Stomach (tissue), 4 donors: ENCODE measurements around the gene DOCK3.

Source experiments
- EP300 ChIP-seq: sonication (generic); formaldehyde crosslinking; IDR thresholded peaks from one replicate; pipeline ENCODE4 v1.6.1; 2017; ENCODE audit warnings: antibody characterized with exemption
- POLR2A ChIP-seq, 4 donors: fragments of 450-650 bp; IDR thresholded peaks; one replicate each; pipeline ENCODE4 v1.6.1; 2016; ENCODE audit warnings: antibody characterized with exemption in 4 of 4, control low read depth in 2 of 4, mild to moderate bottlenecking in 1 of 4, moderate library complexity in 1 of 4
- TF ChIP-seq, protein P1 (sequence below), 7 experiments: fragments of 450-650 bp in 4 of 7; fragments of 200-600 bp in 3 of 7; sonication (generic) in 3 of 7; IDR thresholded peaks; one replicate each; pipeline ENCODE4 v1.5.1; 2016 to 2019; ENCODE audit warnings: antibody characterized with exemption in 7 of 7, control low read depth in 2 of 7, mild to moderate bottlenecking in 1 of 7

DNA sequence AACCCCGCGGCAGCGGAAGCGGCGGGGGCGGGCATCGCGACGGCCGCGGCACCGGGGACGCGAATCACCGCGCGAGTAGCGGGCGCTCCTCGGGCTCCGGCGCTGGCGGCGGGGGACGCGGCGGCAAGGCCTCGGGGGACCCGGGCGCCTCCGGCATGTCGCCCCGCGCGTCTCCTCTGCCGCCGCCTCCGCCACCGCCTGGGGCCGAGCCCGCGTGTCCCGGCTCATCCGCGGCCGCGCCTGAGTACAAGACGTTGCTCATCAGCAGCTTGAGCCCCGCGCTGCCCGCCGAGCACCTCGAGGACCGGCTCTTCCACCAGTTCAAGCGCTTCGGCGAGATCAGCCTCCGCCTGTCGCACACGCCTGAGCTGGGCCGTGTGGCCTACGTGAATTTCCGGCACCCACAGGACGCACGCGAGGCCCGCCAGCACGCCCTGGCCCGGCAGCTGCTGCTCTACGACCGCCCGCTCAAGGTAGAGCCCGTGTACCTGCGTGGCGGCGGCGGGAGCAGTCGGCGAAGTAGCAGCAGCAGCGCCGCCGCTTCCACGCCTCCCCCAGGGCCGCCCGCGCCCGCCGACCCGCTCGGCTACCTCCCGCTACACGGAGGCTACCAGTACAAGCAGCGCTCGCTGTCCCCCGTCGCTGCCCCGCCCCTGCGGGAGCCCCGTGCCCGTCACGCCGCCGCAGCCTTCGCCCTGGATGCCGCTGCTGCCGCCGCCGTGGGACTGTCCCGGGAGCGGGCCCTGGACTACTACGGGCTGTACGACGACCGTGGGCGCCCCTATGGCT lies 717.0 kb downstream of the DOCK3 start:
- TF ChIP-seq, protein P1, sequence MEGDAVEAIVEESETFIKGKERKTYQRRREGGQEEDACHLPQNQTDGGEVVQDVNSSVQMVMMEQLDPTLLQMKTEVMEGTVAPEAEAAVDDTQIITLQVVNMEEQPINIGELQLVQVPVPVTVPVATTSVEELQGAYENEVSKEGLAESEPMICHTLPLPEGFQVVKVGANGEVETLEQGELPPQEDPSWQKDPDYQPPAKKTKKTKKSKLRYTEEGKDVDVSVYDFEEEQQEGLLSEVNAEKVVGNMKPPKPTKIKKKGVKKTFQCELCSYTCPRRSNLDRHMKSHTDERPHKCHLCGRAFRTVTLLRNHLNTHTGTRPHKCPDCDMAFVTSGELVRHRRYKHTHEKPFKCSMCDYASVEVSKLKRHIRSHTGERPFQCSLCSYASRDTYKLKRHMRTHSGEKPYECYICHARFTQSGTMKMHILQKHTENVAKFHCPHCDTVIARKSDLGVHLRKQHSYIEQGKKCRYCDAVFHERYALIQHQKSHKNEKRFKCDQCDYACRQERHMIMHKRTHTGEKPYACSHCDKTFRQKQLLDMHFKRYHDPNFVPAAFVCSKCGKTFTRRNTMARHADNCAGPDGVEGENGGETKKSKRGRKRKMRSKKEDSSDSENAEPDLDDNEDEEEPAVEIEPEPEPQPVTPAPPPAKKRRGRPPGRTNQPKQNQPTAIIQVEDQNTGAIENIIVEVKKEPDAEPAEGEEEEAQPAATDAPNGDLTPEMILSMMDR (IDR thresholded peaks at IDR 0.05), result no peak
- TF ChIP-seq POLR2A (IDR thresholded peaks at IDR 0.05) (no peak), EP300 (no peak)
